ENCODE measurements around the gene CCHCR1.
"Not testable (repeated sequence)": the region's sequence is repeated elsewhere in the genome, so short reads cannot be mapped to it uniquely, and the experiment has no call there.

Gene CCHCR1

GRCh38 chr6:31165986-31166385, 8.4 kb upstream of the CCHCR1 start:
- no peak for TF ChIP-seq CTCF (IDR thresholded peaks at IDR 0.05)
- H3K27ac ChIP-seq: no peak overlapping the region
- DNase-seq (ENCODE audit: low spot score): no peak

GRCh38 chr6:31165064-31165832, 7.6 kb upstream of the CCHCR1 start:
- H3K27ac ChIP-seq; DNase-seq (ENCODE audit: low spot score): not testable (repeated sequence)

More at GRCh38 chr6:31165986-31166385, 8.4 kb upstream of the CCHCR1 start:
- no peak overlapping the region for H3K4me3 ChIP-seq

GRCh38 chr6:31164475-31165063, 7.0 kb upstream of the CCHCR1 start:
- not testable (repeated sequence) for H3K4me3 ChIP-seq; H3K27ac ChIP-seq; DNase-seq (ENCODE audit: low spot score)

More at GRCh38 chr6:31165064-31165832, 7.6 kb upstream of the CCHCR1 start:
- H3K4me3 ChIP-seq: not testable (repeated sequence)

- H3K27ac ChIP-seq: no peak overlapping the region
- H3K4me3 ChIP-seq: no peak overlapping the region
- DNase-seq (ENCODE audit: low spot score): no peak
- TF ChIP-seq CTCF (IDR thresholded peaks at IDR 0.05): no peak
Observed at GRCh38 chr6:31163922-31164321, 6.3 kb upstream of the CCHCR1 start.

- no peak overlapping the region for H3K27ac ChIP-seq
- no peak for TF ChIP-seq CTCF (IDR thresholded peaks at IDR 0.05)
- H3K4me3 ChIP-seq: no peak overlapping the region
- no peak for DNase-seq (ENCODE audit: low spot score)
Observed at GRCh38 chr6:31162463-31163165, 5.0 kb upstream of the CCHCR1 start.

- no peak overlapping the region for H3K27ac ChIP-seq
- no peak for TF ChIP-seq CTCF (IDR thresholded peaks at IDR 0.05)
- no peak overlapping the region for H3K4me3 ChIP-seq
- no peak for DNase-seq (ENCODE audit: low spot score)
Observed at GRCh38 chr6:31161216-31162126, 3.9 kb upstream of the CCHCR1 start.

- no peak for TF ChIP-seq CTCF (IDR thresholded peaks at IDR 0.05)
- no peak for DNase-seq (ENCODE audit: low spot score)
- peak overlapping the region; percentile 82 for H3K4me3 ChIP-seq
- peak overlapping the region in 1 of 2 donors; percentile 72 for H3K27ac ChIP-seq
Observed at GRCh38 chr6:31158863-31159855, 1.6 kb upstream of the CCHCR1 start.
